HG03439 (cell line): ENCODE measurements around the gene ZNF668.
A peak's percentile ranks its signal among the peaks of the same experiment; 100 is the strongest.
"Not testable (repeated sequence)": the region's sequence is repeated elsewhere in the genome, so short reads cannot be mapped to it uniquely, and the experiment has no call there.

ENCODE experiments used
- ATAC-seq: cut with Tn5 transposase; IDR thresholded peaks from one replicate; pipeline ENCODE4 v1.9.1; 2021; ENCODE audit warnings: mild to moderate bottlenecking, moderate library complexity; ENCODE audit not compliant: unreplicated experiment

The ZNF668 gene

GRCh38 chr16:31061126-31061812, 12.8 kb downstream of the ZNF668 start:
- no peak for ATAC-seq

GRCh38 chr16:31055613-31056012, 18.4 kb downstream of the ZNF668 start:
- no peak for ATAC-seq

DNA sequence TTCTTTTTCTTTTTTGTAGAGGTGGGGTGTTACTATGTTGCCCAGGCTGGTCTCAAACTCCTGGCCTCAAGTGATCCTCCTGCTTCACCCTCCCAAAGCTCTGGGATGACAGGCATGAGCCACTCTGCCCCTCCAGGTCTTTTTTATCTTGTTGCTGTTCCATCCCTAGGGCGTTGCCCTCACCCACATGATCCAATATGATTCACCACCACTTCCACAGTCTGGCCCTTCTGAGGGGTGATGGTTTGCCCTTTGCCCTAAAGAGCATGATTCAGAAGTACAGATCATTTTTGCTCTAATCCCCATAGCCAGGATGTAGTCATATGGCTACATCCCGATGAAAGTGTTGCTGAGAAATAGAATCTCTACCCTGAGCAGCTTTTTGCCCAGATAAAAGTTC, 21.9 kb downstream of the ZNF668 start:
- ATAC-seq: no peak

DNA sequence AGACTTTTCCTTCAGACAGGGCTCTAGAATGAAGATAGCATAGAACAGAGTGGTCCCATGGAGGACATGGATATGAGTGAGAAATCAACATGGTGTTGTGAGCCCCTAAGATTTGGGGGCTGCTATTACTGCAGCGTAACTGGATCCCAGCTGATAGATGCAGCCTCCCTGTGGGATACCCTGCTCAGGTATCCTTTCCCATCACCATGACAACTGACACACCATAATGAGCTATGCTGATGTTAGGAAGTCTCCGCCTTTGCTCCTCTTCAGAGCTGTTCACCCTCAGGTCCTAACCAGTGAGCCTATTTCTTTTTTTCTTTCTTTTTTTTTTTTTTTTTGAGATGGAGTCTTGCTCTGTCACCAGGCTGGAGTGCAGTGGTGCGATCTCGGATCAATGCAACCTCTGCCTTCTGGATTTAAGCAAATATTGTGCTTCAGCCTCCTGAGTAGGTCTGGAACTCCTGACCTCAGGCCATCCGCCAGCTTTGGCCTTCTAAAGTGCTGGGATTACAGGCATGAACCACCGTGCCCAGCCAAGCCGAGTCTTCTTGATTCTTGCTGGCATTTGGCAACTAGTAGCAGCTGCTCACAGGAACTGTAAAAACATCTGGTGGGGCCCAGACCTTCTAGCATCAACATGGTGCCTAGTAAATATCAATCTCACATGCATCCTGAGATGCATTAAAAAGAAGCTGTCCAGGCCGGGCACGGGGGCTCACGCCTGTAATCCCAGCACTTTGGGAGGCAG, 23.6 kb downstream of the ZNF668 start:
- no peak for ATAC-seq

GRCh38 chr16:31043898-31044481, 30.1 kb downstream of the ZNF668 start:
- no peak for ATAC-seq

GRCh38 chr16:31043352-31043751, 30.7 kb downstream of the ZNF668 start:
- no peak for ATAC-seq

GRCh38 chr16:31042866-31043265, 31.2 kb downstream of the ZNF668 start:
- no peak for ATAC-seq

DNA sequence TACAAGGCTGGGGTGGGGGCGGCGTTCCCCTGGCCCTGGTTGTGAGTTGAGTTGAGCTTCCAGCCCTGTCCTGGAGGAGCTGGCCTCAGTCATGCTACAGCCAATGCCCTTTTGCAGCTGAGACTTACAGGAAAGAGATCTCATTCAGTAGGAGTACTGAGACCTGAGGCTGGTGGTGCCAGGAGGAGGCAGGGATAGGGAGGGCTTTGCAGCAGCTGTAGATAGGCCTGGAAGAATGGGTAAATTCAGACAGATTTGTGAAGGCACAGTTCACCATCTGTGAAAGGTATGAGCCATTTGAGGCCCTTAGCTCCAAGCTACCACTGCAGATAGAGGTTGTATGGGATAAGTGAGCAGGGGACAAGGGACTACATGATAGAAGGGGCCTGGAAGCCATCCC, 35.0 kb downstream of the ZNF668 start:
- no peak for ATAC-seq

- no peak for ATAC-seq
These were observed 37.3 kb downstream of the ZNF668 start for GRCh38 chr16:31036691-31037090.

GRCh38 chr16:31033709-31034492, 40.1 kb downstream of the ZNF668 start:
- ATAC-seq: peak; percentile 41

DNA sequence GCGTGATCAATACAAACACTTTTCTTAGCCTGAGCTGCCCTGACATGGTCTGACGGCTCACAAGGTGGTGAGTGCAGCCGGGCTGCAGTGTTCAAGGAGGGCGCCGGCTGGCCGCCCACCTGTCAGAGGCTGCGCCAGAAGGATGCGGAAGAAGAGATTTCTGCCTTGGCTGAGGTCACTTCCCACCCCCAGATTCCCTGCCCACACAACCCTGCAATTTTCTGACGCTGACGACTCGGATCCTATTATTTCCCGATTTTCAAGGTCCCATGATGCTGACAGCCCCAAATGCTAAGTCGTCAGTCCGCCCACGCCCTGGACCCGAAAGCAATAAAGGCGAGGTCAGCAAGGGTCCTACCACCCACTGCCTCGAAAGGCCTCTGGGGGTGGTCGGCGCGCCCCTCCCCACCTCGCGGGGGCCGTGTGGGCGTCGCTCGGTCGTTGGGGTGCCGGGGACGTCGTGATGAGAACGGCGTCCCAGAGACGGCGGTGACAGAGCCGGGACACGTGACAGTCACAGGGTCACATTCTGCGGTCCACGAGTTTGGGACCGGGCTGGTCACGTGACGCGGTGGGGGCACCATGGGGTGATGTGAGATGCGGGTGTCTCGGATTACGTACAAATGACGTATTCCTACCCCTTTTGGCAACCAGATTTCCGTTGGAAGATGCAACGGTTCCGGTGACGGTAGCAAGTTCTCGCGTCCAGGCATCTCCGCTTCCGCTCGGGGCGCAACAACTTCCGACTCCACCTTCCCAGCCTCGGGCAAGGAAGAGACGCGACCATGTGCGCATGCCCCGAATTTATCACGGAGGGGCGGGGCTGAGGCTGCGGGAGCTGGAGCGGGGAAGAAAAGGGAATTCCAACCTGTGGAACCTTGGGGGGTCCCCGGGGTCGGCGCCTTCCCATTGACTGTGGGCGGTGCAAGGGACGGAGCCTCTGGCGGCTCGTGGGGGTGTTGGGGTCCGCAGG, 41.0 kb downstream of the ZNF668 start, which contains the start of gene STX4:
TSS of gene STX4 (plus strand) at position 823 of the 973 bp plus-strand sequence. CDS start 248 bp downstream, outside the sequence.
- peak; percentile 76 for ATAC-seq

DNA sequence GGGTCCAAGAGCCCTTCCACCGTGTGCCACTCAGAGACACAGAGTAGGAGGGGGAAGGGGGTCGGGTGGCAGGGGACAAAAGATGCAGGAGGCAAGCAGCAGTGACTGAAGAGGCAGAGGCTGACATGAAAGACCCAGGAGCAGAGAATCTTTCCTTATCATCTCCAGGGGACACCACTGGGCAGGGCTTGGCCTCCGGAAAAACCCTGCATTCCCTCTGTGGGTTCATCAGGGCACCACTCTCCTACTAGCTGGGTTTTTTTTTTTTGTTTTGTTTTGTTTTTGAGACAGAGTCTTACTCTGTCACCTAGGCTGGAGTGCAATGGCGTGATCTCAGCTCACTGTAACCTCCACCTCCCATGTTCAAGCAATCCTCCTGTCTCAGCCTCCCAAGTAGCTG, 42.8 kb downstream of the ZNF668 start:
- ATAC-seq: no peak

DNA sequence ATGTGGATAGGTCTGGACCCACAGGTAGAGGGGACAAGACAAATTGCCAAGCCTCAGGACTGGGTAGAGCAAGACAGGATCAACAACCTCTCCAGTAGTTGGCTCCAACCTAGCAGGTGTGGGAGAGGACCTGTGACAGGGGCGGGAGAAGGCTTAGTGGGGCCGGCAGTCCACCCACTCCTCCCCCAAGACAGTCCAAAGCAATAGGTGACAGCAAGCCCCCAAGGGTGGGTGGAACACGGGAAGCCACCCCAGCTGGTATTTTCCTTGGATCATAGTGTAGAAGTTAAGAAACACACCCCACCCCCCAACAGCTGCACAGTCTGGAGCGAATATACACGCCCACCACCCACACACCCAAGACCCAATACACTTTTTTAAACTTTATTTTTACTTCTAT, 44.8 kb downstream of the ZNF668 start:
- ATAC-seq: no peak

- ATAC-seq: no peak
These were observed 48.7 kb downstream of the ZNF668 start for GRCh38 chr16:31025339-31025738.

- ATAC-seq: no peak
These were observed 50.3 kb downstream of the ZNF668 start for GRCh38 chr16:31023627-31024226.

- no peak for ATAC-seq
These were observed 50.8 kb downstream of the ZNF668 start for GRCh38 chr16:31023252-31023602.

GRCh38 chr16:31022544-31023251, 51.3 kb downstream of the ZNF668 start:
- no peak for ATAC-seq

DNA sequence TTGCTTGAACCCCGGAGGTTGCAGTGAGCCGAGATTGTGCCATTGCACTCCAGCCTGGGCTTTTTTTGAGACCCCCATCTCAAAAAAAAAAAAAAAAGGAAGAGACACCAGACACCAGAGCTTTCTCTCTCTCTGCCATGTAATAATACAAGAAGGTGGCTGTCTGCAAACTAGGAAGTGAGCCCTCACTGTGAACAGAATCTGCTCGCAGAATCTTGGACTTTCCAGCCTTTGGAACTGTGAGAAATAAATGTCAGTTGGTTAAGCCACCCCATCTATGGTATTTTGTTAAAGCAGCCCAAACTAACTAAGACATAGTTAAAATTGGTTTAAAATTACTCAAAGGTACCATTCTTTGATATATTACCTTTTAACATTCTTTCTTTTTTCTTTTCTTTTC, 53.5 kb downstream of the ZNF668 start:
- no peak for ATAC-seq

GRCh38 chr16:31017756-31018155, 56.3 kb downstream of the ZNF668 start:
- ATAC-seq: not testable (repeated sequence)
